ENCODE data around the gene ATF2. TPM values are rescaled to one million over a fixed set of nuclear protein-coding genes. Genes with fewer than 3 reads are reported as not detected.

Gene ATF2
- total RNA-seq, 1 donor from 2014 or later = 71.0 TPM

DNA sequence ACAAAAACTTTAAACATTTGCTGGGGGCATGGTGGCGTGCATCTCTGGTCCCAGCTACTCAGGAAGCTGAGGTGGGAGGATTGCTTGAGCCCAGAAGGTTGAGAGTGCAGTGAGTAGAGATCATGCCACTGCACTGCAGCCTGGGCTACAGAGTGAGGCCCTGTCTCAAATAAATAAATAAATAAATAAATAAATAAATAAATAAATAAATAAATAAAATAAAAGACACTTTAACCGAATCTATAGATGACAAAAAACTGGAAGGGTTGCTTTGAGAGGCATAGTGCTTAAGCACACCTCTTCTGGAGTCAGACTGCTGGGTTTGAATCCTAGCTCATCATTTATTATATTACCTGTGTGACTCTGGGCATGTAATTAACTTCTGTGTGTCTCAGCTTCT, 141.6 kb downstream of the ATF2 start:
- peaks cover 17% of the 10 kb centered on the region for H3K4me1 Mint-ChIP-seq (ENCODE audit: unreplicated experiment)
- H3K27me3 Mint-ChIP-seq (ENCODE audit: unreplicated experiment) = no peaks in the 10 kb centered on the region
- TF ChIP-seq, protein P1, sequence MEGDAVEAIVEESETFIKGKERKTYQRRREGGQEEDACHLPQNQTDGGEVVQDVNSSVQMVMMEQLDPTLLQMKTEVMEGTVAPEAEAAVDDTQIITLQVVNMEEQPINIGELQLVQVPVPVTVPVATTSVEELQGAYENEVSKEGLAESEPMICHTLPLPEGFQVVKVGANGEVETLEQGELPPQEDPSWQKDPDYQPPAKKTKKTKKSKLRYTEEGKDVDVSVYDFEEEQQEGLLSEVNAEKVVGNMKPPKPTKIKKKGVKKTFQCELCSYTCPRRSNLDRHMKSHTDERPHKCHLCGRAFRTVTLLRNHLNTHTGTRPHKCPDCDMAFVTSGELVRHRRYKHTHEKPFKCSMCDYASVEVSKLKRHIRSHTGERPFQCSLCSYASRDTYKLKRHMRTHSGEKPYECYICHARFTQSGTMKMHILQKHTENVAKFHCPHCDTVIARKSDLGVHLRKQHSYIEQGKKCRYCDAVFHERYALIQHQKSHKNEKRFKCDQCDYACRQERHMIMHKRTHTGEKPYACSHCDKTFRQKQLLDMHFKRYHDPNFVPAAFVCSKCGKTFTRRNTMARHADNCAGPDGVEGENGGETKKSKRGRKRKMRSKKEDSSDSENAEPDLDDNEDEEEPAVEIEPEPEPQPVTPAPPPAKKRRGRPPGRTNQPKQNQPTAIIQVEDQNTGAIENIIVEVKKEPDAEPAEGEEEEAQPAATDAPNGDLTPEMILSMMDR (IDR thresholded peaks at IDR 0.05) = no peak
- no peak for DNase-seq (ENCODE audit: extremely low spot score, unreplicated experiment)
- no peaks in the 10 kb centered on the region for H3K36me3 Mint-ChIP-seq (ENCODE audit: unreplicated experiment)
- H3K27ac Mint-ChIP-seq (ENCODE audit: unreplicated experiment) = no peak overlapping the region
- no peaks in the 10 kb centered on the region for H3K9me3 Mint-ChIP-seq (ENCODE audit: unreplicated experiment)
- no peak overlapping the region for H3K4me3 Mint-ChIP-seq (ENCODE audit: unreplicated experiment)

DNA sequence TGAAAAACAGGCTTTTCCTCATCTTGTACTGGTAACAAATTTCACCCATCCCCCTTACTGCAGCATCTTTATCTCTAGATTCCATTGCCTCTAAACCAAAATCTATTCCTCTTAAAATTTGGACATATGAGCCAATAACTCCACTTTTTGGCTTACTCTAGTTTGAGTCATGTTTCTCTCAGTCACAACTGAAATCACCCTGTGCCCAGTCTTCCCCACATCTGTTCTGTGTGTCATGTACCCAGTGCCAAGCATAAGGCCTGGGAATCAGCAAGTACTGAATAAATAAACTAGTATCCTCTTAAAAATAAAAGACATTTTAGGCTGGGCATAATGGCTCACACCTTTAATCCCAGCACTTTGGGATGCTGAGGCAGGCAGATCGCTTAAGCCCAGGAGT, 142.1 kb downstream of the ATF2 start:
- Mint-ChIP-seq H3K27ac (ENCODE audit: unreplicated experiment) (no peak overlapping the region), H3K9me3 (ENCODE audit: unreplicated experiment) (no peaks in the 10 kb centered on the region), H3K4me3 (ENCODE audit: unreplicated experiment) (no peak overlapping the region), H3K27me3 (ENCODE audit: unreplicated experiment) (no peaks in the 10 kb centered on the region), H3K36me3 (ENCODE audit: unreplicated experiment) (no peaks in the 10 kb centered on the region), H3K4me1 (ENCODE audit: unreplicated experiment) (peaks cover 17% of the 10 kb centered on the region)
- TF ChIP-seq, protein P1 (IDR thresholded peaks at IDR 0.05) = no peak
- DNase-seq (ENCODE audit: extremely low spot score, unreplicated experiment) = no peak

DNA sequence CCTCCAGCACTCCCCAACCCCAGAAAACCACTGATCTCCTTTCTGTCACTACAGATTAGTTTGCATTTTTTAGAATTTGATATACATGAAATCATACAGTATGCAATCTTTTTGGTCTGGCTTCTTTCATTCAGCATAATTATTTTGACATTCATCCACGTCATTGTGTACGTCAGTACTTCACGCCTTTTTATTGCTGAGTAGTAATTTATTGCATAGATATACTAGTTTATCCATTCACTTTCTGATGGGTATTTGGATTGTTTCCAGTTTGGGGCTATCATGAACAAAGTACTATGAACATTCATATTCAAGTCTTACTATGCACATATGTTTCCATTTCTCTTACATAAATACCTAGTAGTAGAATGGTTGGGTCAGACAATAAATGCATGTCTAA, 142.8 kb downstream of the ATF2 start:
- Mint-ChIP-seq H3K27ac (ENCODE audit: unreplicated experiment) (no peak overlapping the region), H3K27me3 (ENCODE audit: unreplicated experiment) (no peaks in the 10 kb centered on the region), H3K9me3 (ENCODE audit: unreplicated experiment) (no peaks in the 10 kb centered on the region), H3K4me1 (ENCODE audit: unreplicated experiment) (peaks cover 17% of the 10 kb centered on the region), H3K36me3 (ENCODE audit: unreplicated experiment) (no peaks in the 10 kb centered on the region), H3K4me3 (ENCODE audit: unreplicated experiment) (no peak overlapping the region)
- DNase-seq (ENCODE audit: extremely low spot score, unreplicated experiment) = no peak
- TF ChIP-seq, protein P1 (IDR thresholded peaks at IDR 0.05) = no peak

DNA sequence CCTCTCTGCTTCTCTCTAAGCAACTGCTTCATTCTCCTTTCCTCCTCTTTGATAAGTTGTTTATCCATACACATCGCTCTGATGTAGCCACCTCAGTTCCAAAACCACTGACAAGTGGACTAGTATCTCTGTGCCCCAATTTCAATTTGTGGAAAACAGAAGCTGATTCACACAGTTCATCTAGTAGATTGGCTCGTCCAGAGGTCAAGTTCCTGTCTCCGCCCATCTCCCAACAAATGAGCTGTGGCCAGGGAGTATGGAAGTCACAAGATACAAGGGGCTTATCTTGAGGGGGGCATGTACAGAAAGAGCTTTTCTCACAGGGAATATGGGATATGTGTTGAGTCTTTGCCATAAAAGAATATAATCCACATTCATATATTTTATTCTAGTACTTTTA, 145.1 kb downstream of the ATF2 start:
- Mint-ChIP-seq H3K27ac (ENCODE audit: unreplicated experiment) (no peak overlapping the region), H3K27me3 (ENCODE audit: unreplicated experiment) (no peaks in the 10 kb centered on the region), H3K36me3 (ENCODE audit: unreplicated experiment) (no peaks in the 10 kb centered on the region), H3K9me3 (ENCODE audit: unreplicated experiment) (no peaks in the 10 kb centered on the region), H3K4me3 (ENCODE audit: unreplicated experiment) (no peak overlapping the region), H3K4me1 (ENCODE audit: unreplicated experiment) (peaks cover 7% of the 10 kb centered on the region)
- DNase-seq (ENCODE audit: extremely low spot score, unreplicated experiment) = no peak
- TF ChIP-seq, protein P1 (IDR thresholded peaks at IDR 0.05) = no peak

Small RNA genes lying within 50 kb of the gene (microRNA-seq; reads per million reads assigned to microRNA genes)
- gene MIR933 (ENCODE audit: unreplicated experiment) = 3.8 reads per million

Other genes starting within 250 kb of the ATF2 start
- 22.3 and 23.7 TPM in 2 replicates for gene CHN1, start 162.8 kb downstream of the ATF2 start, total RNA-seq
- 155 and 162 TPM in 2 replicates for gene ATP5MC3, start 13.5 kb upstream of the ATF2 start, total RNA-seq